K562 (cell line): ENCODE data around the gene IBA57. TPM values are rescaled to one million over a fixed set of nuclear protein-coding genes. Genes with fewer than 3 reads are reported as not detected.

Source experiments
- ATF1 ChIP-seq, 2 experiments: fragments of 450-650 bp in 1 of 2; IDR thresholded peaks; 2 replicates each; pipeline ENCODE4 v1.6.1; 2016; ENCODE audit warnings: missing compliant biosample characterization in 1 of 2, missing genetic modification characterization in 1 of 2
- ATF3 ChIP-seq, 2 experiments: fragments of 450-650 bp in 1 of 2; sonication (generic) in 1 of 2; formaldehyde crosslinking in 1 of 2; IDR thresholded peaks in 1 of 2; conservative IDR thresholded peaks in 1 of 2; 2 replicates each; pipeline versions ENCODE4 v1.6.1 to v1.8.1; 2016 to 2023; ENCODE audit warnings: mild to moderate bottlenecking in 2 of 2, moderate library complexity in 2 of 2, inconsistent platforms in 1 of 2, missing genetic modification reagents in 1 of 2
- BRD4 ChIP-seq: fragments of 200-600 bp; sonication (generic); IDR thresholded peaks from 2 replicates; pipeline ENCODE4 v1.6.1; 2017; ENCODE audit warnings: inconsistent platforms
- CBX5 ChIP-seq: IDR thresholded peaks from 2 replicates; pipeline ENCODE4 v1.6.1; 2014; ENCODE audit warnings: low read depth, borderline replicate concordance
- CHD1 ChIP-seq: fragments of 200-600 bp; sonication (generic); IDR thresholded peaks from one replicate; pipeline ENCODE4 v1.6.1; 2012; ENCODE audit warnings: mild to moderate bottlenecking, moderate library complexity, low read length, inconsistent platforms
- CXXC5 ChIP-seq: fragments of 250-450 bp; sonication (Bioruptor Pico); IDR thresholded peaks from 2 replicates; pipeline ENCODE4 v1.8.0; 2022; ENCODE audit warnings: inconsistent platforms, mild to moderate bottlenecking, moderate library complexity
- DACH1 ChIP-seq: fragments of 450-650 bp; IDR thresholded peaks from 2 replicates; pipeline ENCODE4 v1.6.1; 2018; ENCODE audit not compliant: partially characterized antibody
- EP400 ChIP-seq: fragments of 450-650 bp; IDR thresholded peaks from 2 replicates; pipeline ENCODE4 v1.6.1; 2017; ENCODE audit warnings: antibody characterized with exemption, mild to moderate bottlenecking, moderate library complexity
- FUS ChIP-seq: fragments of 200-400 bp; formaldehyde crosslinking; optimal IDR thresholded peaks from 2 replicates; pipeline ENCODE3; 2017; ENCODE audit warnings: low read depth, low read length
- GABPA ChIP-seq: fragments of 200-800 bp; sonication (Bioruptor generic); conservative IDR thresholded peaks from 2 replicates; pipeline ENCODE4 v1.6.1; 2016; ENCODE audit warnings: low read depth, missing genetic modification characterization, missing compliant biosample characterization
- MTA1 ChIP-seq: fragments of 450-650 bp; IDR thresholded peaks from 2 replicates; pipeline ENCODE4 v1.6.1; 2017; ENCODE audit warnings: borderline replicate concordance
- MYC ChIP-seq, 2 experiments: fragments of 250-450 bp in 1 of 2; sonication (Bioruptor Pico) in 1 of 2; IDR thresholded peaks; 2 replicates each; pipeline versions ENCODE4 v1.5.1 to v1.6.1; 2012 to 2021; ENCODE audit warnings: low read depth in 2 of 2, borderline replicate concordance in 1 of 2, improper control_type of control experiment in 1 of 2, low read length in 1 of 2, mild to moderate bottlenecking in 1 of 2, moderate library complexity in 1 of 2
- NEUROD1 ChIP-seq: fragments of 150-350 bp; IDR thresholded peaks from 2 replicates; pipeline ENCODE4 v1.6.1; 2014; ENCODE audit warnings: borderline replicate concordance, low read length, low read depth; ENCODE audit not compliant: partially characterized antibody
- NFRKB ChIP-seq: fragments of 450-650 bp; IDR thresholded peaks from 2 replicates; pipeline ENCODE4 v1.6.1; 2016; ENCODE audit warnings: low read depth
- NR1H2 ChIP-seq: sonication (generic); formaldehyde crosslinking; IDR thresholded peaks from 2 replicates; pipeline ENCODE4 v1.4.0; 2020; ENCODE audit warnings: mild to moderate bottlenecking, missing genetic modification reagents
- PRPF4 ChIP-seq: fragments of 200-400 bp; formaldehyde crosslinking; IDR thresholded peaks from one replicate; pipeline ENCODE4 v1.6.1; 2017; ENCODE audit warnings: low read length, low read depth, mild to moderate bottlenecking; ENCODE audit not compliant: insufficient read depth, poor library complexity, severe bottlenecking
- RB1 ChIP-seq: fragments of 450-650 bp; IDR thresholded peaks from 2 replicates; pipeline ENCODE4 v1.6.1; 2017; ENCODE audit warnings: low read depth, mild to moderate bottlenecking
- TBL1XR1 ChIP-seq, 2 experiments: IDR thresholded peaks; 2 replicates each; pipeline ENCODE4 v1.6.1; 2012; ENCODE audit warnings: improper control_type of control experiment in 2 of 2, low read length in 2 of 2, mild to moderate bottlenecking in 1 of 2
- UBTF ChIP-seq, 2 experiments: IDR thresholded peaks; 2 replicates each; pipeline ENCODE4 v1.6.1; 2012; ENCODE audit warnings: improper control_type of control experiment in 2 of 2, low read depth in 2 of 2, low read length in 2 of 2, borderline replicate concordance in 1 of 2
- ZNF197 ChIP-seq: fragments of 200-800 bp; sonication (Bioruptor generic); IDR thresholded peaks from 2 replicates; pipeline ENCODE4 v1.6.1; 2016; ENCODE audit warnings: low read depth, missing genetic modification characterization, missing compliant biosample characterization
- ZNF699 ChIP-seq: fragments of 250-450 bp; sonication (Bioruptor Pico); IDR thresholded peaks from 2 replicates; pipeline ENCODE4 v1.8.0; 2021; ENCODE audit warnings: mild to moderate bottlenecking, moderate library complexity; ENCODE audit not compliant: insufficient replicate concordance
- polyA plus RNA-seq, 8 experiments: library from polyadenylated mRNA; depleted of rRNA in 4 of 8; stranded (reverse) in 5 of 8; unstranded in 3 of 8; fragments of >200 nt; fragmentation: Nextera tagmentation in 2 of 8; fragmentation: Illumina TruSeq in 1 of 8; extraction: Ambion mirVana in 2 of 8; extraction: Trizol in 1 of 8; gene quantifications; 2 replicates each; pipeline versions ENCODE4 v1.2.1 to v1.2.3, GENCODE V29; 2011 to 2014; ENCODE audit warnings: inconsistent platforms in 1 of 8, missing spikeins in 1 of 8
- total RNA-seq, 7 experiments: library from RNA; depleted of rRNA in 6 of 7; stranded (reverse); fragments of >200 nt in 6 of 7; fragmentation: Illumina TruSeq in 2 of 7; extraction: Trizol in 2 of 7; gene quantifications; 2 replicates each; pipeline versions ENCODE4 v1.2.1 to v1.2.3, GENCODE V29; 2011 to 2021; ENCODE audit warnings: low replicate concordance in 1 of 7
- TF ChIP-seq, protein P1 (sequence below): sonication (generic); formaldehyde crosslinking; IDR thresholded peaks from 2 replicates; pipeline ENCODE4 v1.8.1; 2023; ENCODE audit warnings: mild to moderate bottlenecking, missing genetic modification reagents

The IBA57 gene
- total and polyA plus RNA-seq, 9 of the 15 experiments (the other 6 are each of a cell fraction or from before 2014, with no cell fraction given), result 0.77 to 15.5 (median 2.7) TPM

- no peak; the same call in 1 of the 2 replicates for TF ChIP-seq CBX5
- TF ChIP-seq GABPA (tag), result peak; percentile 93
- TF ChIP-seq NEUROD1, result peak; percentile 13
- peak; percentile 98 for TF ChIP-seq MTA1
- peak; percentile 17 to 61; a peak in 2 of 4 replicates for TF ChIP-seq UBTF (IDR thresholded peaks at IDR 0.05; ENCODE audit: borderline replicate concordance in 1 of 2, low read depth in 2 of 2, low read length in 2 of 2)
- peak; percentile 82 for TF ChIP-seq CHD1
- TF ChIP-seq NFRKB, result no peak; the same call in 1 of the 2 replicates
- TF ChIP-seq ATF3 (IDR thresholded peaks at IDR 0.05), result peak; percentile 86
- no peak for TF ChIP-seq ATF3 (CRISPR knock-in tag; conservative IDR thresholded peaks at IDR 0.05)
- TF ChIP-seq PRPF4, result peak; percentile 23
- TF ChIP-seq MYC (IDR thresholded peaks at IDR 0.05; ENCODE audit: low read depth, low read length), result peak; percentile 77; the same call in 1 of the 2 replicates
- no peak for TF ChIP-seq MYC (CRISPR knock-in tag; IDR thresholded peaks at IDR 0.05; ENCODE audit: borderline replicate concordance, low read depth)
- peak; percentile 69; the same call in 1 of the 2 replicates for TF ChIP-seq RB1
- peak; percentile 76 for TF ChIP-seq FUS
- peak; percentile 43 for TF ChIP-seq DACH1
- peak; percentile 14; the same call in 1 of the 2 replicates for TF ChIP-seq NR1H2
- TF ChIP-seq ZNF197, result no peak
- peak; percentile 14 to 74; a peak in 2 of 4 replicates for TF ChIP-seq TBL1XR1 (IDR thresholded peaks at IDR 0.05; ENCODE audit: low read length in 2 of 2)
- peak; percentile 25; the same call in 1 of the 2 replicates for TF ChIP-seq BRD4
- TF ChIP-seq ZNF699 (CRISPR knock-in tag), result no peak
- TF ChIP-seq, protein P1, sequence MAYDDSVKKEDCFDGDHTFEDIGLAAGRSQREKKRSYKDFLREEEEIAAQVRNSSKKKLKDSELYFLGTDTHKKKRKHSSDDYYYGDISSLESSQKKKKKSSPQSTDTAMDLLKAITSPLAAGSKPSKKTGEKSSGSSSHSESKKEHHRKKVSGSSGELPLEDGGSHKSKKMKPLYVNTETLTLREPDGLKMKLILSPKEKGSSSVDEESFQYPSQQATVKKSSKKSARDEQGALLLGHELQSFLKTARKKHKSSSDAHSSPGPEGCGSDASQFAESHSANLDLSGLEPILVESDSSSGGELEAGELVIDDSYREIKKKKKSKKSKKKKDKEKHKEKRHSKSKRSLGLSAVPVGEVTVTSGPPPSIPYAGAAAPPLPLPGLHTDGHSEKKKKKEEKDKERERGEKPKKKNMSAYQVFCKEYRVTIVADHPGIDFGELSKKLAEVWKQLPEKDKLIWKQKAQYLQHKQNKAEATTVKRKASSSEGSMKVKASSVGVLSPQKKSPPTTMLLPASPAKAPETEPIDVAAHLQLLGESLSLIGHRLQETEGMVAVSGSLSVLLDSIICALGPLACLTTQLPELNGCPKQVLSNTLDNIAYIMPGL (CRISPR knock-in tag), result no peak
- TF ChIP-seq ATF1 (CRISPR knock-in tag; IDR thresholded peaks at IDR 0.05), result peak; percentile 90
- peak; percentile 100 for TF ChIP-seq ATF1 (tag; IDR thresholded peaks at IDR 0.05)
- peak; percentile 89 for TF ChIP-seq EP400
- peak; percentile 96 for TF ChIP-seq CXXC5 (CRISPR knock-in tag)
Measured at GRCh38 chr1:228139931-228140723, 25.5 kb upstream of the IBA57 start, which contains the start of gene GUK1 (continued).
